K562 (cell line): ENCODE results near the gene YOD1. TPM values are rescaled to one million over a fixed set of nuclear protein-coding genes. Genes with fewer than 3 reads are reported as not detected.

Experiments
- BRCA1 ChIP-seq, 2 experiments: fragments of 450-650 bp in 1 of 2; sonication (generic) in 1 of 2; formaldehyde crosslinking in 1 of 2; IDR thresholded peaks; 2 replicates each; pipeline versions ENCODE4 v1.5.0 to v1.6.1; 2017 to 2020; ENCODE audit warnings: mild to moderate bottlenecking in 1 of 2, missing genetic modification reagents in 1 of 2
- CTCFL ChIP-seq: IDR thresholded peaks from 2 replicates; pipeline ENCODE4 v1.6.1; 2011; ENCODE audit warnings: borderline replicate concordance, low read depth, mild to moderate bottlenecking, moderate library complexity, low read length; ENCODE audit not compliant: insufficient read depth, poor library complexity, severe bottlenecking
- FOSL1 ChIP-seq: fragments of 200-800 bp; sonication (Bioruptor generic); conservative IDR thresholded peaks from 2 replicates; pipeline ENCODE4 v1.6.1; 2016; ENCODE audit warnings: missing genetic modification characterization, missing compliant biosample characterization
- HMGN3 ChIP-seq: IDR thresholded peaks from 2 replicates; pipeline ENCODE4 v1.6.1; 2011; ENCODE audit warnings: borderline replicate concordance, low read depth, mild to moderate bottlenecking, mixed read lengths, low read length; ENCODE audit not compliant: insufficient read length; ENCODE audit errors: extremely low read depth
- LARP7 ChIP-seq: fragments of 450-650 bp; IDR thresholded peaks from 2 replicates; pipeline ENCODE4 v1.6.1; 2016
- PREB ChIP-seq: sonication (generic); formaldehyde crosslinking; IDR thresholded peaks from 2 replicates; pipeline ENCODE4 v1.8.1; 2023; ENCODE audit warnings: mild to moderate bottlenecking, missing genetic modification reagents
- SMAD2 ChIP-seq: fragments of 150-350 bp; IDR thresholded peaks from 2 replicates; pipeline ENCODE4 v1.6.1; 2014; ENCODE audit warnings: low read depth, mild to moderate bottlenecking, low read length
- TOE1 ChIP-seq, 2 experiments: fragments of 450-650 bp in 1 of 2; sonication (generic) in 1 of 2; formaldehyde crosslinking in 1 of 2; IDR thresholded peaks; 2 replicates each; pipeline versions ENCODE4 v1.7.1 to v1.8.0; 2016 to 2022; ENCODE audit warnings: borderline replicate concordance in 2 of 2, mild to moderate bottlenecking in 2 of 2, antibody characterized with exemption in 1 of 2, inconsistent platforms in 1 of 2, low read depth in 1 of 2, missing genetic modification reagents in 1 of 2, moderate library complexity in 1 of 2
- XRCC5 ChIP-seq: fragments of 200-400 bp; formaldehyde crosslinking; IDR thresholded peaks from 2 replicates; pipeline ENCODE4 v1.6.1; 2017; ENCODE audit warnings: low read depth, mild to moderate bottlenecking, low read length
- ZBTB1 ChIP-seq: sonication (generic); formaldehyde crosslinking; IDR thresholded peaks from 2 replicates; pipeline ENCODE4 v1.8.1; 2023; ENCODE audit warnings: missing genetic modification reagents, low read depth, mild to moderate bottlenecking, borderline replicate concordance
- ZNF124 ChIP-seq: sonication (generic); formaldehyde crosslinking; IDR thresholded peaks from 2 replicates; pipeline ENCODE4 v1.8.1; 2022; ENCODE audit warnings: missing genetic modification reagents
- ZNF197 ChIP-seq: fragments of 200-800 bp; sonication (Bioruptor generic); IDR thresholded peaks from 2 replicates; pipeline ENCODE4 v1.6.1; 2016; ENCODE audit warnings: low read depth, missing genetic modification characterization, missing compliant biosample characterization
- ZNF239 ChIP-seq: fragments of 250-450 bp; sonication (Bioruptor Pico); IDR thresholded peaks from 2 replicates; pipeline ENCODE4 v1.4.0; 2020; ENCODE audit warnings: mild to moderate bottlenecking
- ZNF584 ChIP-seq: fragments of 200-800 bp; sonication (Bioruptor generic); IDR thresholded peaks from 2 replicates; pipeline ENCODE4 v1.6.1; 2016; ENCODE audit warnings: low read depth, mild to moderate bottlenecking, missing genetic modification characterization, missing compliant biosample characterization
- ZNF778 ChIP-seq: fragments of 450-650 bp; formaldehyde crosslinking; IDR thresholded peaks from 2 replicates; pipeline ENCODE4 v1.4.0; 2020; ENCODE audit warnings: mild to moderate bottlenecking, moderate library complexity
- ZSCAN29 ChIP-seq: fragments of 450-650 bp; IDR thresholded peaks from 2 replicates; pipeline ENCODE4 v1.6.1; 2017
- polyA plus RNA-seq, 8 experiments: library from polyadenylated mRNA; depleted of rRNA in 4 of 8; stranded (reverse) in 5 of 8; unstranded in 3 of 8; fragments of >200 nt; fragmentation: Nextera tagmentation in 2 of 8; fragmentation: Illumina TruSeq in 1 of 8; extraction: Ambion mirVana in 2 of 8; extraction: Trizol in 1 of 8; gene quantifications; 2 replicates each; pipeline versions ENCODE4 v1.2.1 to v1.2.3, GENCODE V29; 2011 to 2014; ENCODE audit warnings: inconsistent platforms in 1 of 8, missing spikeins in 1 of 8
- total RNA-seq, 7 experiments: library from RNA; depleted of rRNA in 6 of 7; stranded (reverse); fragments of >200 nt in 6 of 7; fragmentation: Illumina TruSeq in 2 of 7; extraction: Trizol in 2 of 7; gene quantifications; 2 replicates each; pipeline versions ENCODE4 v1.2.1 to v1.2.3, GENCODE V29; 2011 to 2021; ENCODE audit warnings: low replicate concordance in 1 of 7
- TF ChIP-seq, protein P1 (sequence below): fragments of 450-650 bp; IDR thresholded peaks from 2 replicates; pipeline ENCODE4 v1.6.1; 2017; ENCODE audit warnings: antibody characterized with exemption, mild to moderate bottlenecking
- TF ChIP-seq, protein P2 (sequence below): sonication (generic); formaldehyde crosslinking; IDR thresholded peaks from 2 replicates; pipeline ENCODE4 v1.8.0; 2022; ENCODE audit warnings: mild to moderate bottlenecking, missing genetic modification reagents

Gene YOD1
- total and polyA plus RNA-seq, 9 of the 15 experiments (the other 6 are each of a cell fraction or from before 2014, with no cell fraction given) = 18.2 to 78.1 (median 46.9) TPM

- TF ChIP-seq, protein P1, sequence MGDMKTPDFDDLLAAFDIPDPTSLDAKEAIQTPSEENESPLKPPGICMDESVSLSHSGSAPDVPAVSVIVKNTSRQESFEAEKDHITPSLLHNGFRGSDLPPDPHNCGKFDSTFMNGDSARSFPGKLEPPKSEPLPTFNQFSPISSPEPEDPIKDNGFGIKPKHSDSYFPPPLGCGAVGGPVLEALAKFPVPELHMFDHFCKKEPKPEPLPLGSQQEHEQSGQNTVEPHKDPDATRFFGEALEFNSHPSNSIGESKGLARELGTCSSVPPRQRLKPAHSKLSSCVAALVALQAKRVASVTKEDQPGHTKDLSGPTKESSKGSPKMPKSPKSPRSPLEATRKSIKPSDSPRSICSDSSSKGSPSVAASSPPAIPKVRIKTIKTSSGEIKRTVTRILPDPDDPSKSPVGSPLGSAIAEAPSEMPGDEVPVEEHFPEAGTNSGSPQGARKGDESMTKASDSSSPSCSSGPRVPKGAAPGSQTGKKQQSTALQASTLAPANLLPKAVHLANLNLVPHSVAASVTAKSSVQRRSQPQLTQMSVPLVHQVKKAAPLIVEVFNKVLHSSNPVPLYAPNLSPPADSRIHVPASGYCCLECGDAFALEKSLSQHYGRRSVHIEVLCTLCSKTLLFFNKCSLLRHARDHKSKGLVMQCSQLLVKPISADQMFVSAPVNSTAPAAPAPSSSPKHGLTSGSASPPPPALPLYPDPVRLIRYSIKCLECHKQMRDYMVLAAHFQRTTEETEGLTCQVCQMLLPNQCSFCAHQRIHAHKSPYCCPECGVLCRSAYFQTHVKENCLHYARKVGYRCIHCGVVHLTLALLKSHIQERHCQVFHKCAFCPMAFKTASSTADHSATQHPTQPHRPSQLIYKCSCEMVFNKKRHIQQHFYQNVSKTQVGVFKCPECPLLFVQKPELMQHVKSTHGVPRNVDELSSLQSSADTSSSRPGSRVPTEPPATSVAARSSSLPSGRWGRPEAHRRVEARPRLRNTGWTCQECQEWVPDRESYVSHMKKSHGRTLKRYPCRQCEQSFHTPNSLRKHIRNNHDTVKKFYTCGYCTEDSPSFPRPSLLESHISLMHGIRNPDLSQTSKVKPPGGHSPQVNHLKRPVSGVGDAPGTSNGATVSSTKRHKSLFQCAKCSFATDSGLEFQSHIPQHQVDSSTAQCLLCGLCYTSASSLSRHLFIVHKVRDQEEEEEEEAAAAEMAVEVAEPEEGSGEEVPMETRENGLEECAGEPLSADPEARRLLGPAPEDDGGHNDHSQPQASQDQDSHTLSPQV = peak; percentile 80
- 0 out of 2 replicates have a peak, but pooled peaks have one; percentile 50 for TF ChIP-seq ZNF584
- TF ChIP-seq XRCC5 = peak; percentile 3; the same call in 1 of the 2 replicates
- TF ChIP-seq ZNF124 (CRISPR knock-in tag) = no peak
- no peak for TF ChIP-seq LARP7
- TF ChIP-seq SMAD2 = no peak
- TF ChIP-seq ZNF778 (CRISPR knock-in tag) = no peak
- TF ChIP-seq CTCFL = no peak
- peak; percentile 74 for TF ChIP-seq FOSL1 (tag)
- peak; percentile 47; the same call in 1 of the 2 replicates for TF ChIP-seq ZNF197 (CRISPR knock-in tag)
- TF ChIP-seq ZNF239 = 0 out of 2 replicates have a peak, but pooled peaks have one; percentile 5
- TF ChIP-seq BRCA1 (IDR thresholded peaks at IDR 0.05) = no peak
- no peak for TF ChIP-seq BRCA1 (CRISPR knock-in tag; IDR thresholded peaks at IDR 0.05)
- no peak for TF ChIP-seq ZSCAN29
- no peak for TF ChIP-seq TOE1 (IDR thresholded peaks at IDR 0.05; ENCODE audit: borderline replicate concordance)
- TF ChIP-seq TOE1 (CRISPR knock-in tag; IDR thresholded peaks at IDR 0.05; ENCODE audit: borderline replicate concordance, low read depth) = peak; percentile 74; the same call in 1 of the 2 replicates
- TF ChIP-seq PREB (CRISPR knock-in tag) = peak; percentile 72; the same call in 1 of the 2 replicates
- TF ChIP-seq, protein P2, sequence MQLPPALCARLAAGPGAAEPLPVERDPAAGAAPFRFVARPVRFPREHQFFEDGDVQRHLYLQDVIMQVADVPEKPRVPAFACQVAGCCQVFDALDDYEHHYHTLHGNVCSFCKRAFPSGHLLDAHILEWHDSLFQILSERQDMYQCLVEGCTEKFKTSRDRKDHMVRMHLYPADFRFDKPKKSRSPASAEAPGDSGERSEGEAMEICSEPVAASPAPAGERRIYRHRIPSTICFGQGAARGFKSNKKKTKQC (CRISPR knock-in tag) = no peak
- peak; percentile 40; the same call in 1 of the 2 replicates for TF ChIP-seq ZBTB1 (CRISPR knock-in tag)
- no peak for TF ChIP-seq HMGN3
Measured at GRCh38 chr1:207051191-207051943, at the start of gene YOD1 (continued).
